Lung (tissue), 12 donors: Measurements from ENCODE around the gene SH3BP4. TPM values are rescaled to one million over a fixed set of nuclear protein-coding genes. Genes with fewer than 3 reads are reported as not detected.

ENCODE experiments used
- ATAC-seq: fragments of 200-7000 bp; cut with Tn5 transposase; one replicate; pipeline ENCODE4 v1.9.1; 2020; ENCODE audit warnings: moderate number of reproducible peaks; ENCODE audit not compliant: insufficient read depth, low FRiP score
- DNase-seq, 3 donors: peaks; one replicate each; pipeline ENCODE4 v3.0.0-alpha.2; 2013 to 2017
- H3K27ac ChIP-seq, 2 donors: one replicate each; pipeline ENCODE4 v1.5.1; 2013; ENCODE audit warnings: mild to moderate bottlenecking in 2 of 2, moderate library complexity in 2 of 2, control low read depth in 1 of 2, inconsistent platforms in 1 of 2, low read depth in 1 of 2, low read length in 1 of 2
- H3K27me3 ChIP-seq, 3 donors: one replicate each; pipeline ENCODE4 v1.5.1; 2013; ENCODE audit warnings: low read length in 2 of 3; ENCODE audit not compliant: control insufficient read depth in 3 of 3, insufficient read depth in 3 of 3
- H3K36me3 ChIP-seq, 4 donors: one replicate each; pipeline ENCODE4 v1.5.1; 2013; ENCODE audit warnings: low read length in 4 of 4, mild to moderate bottlenecking in 1 of 4, moderate library complexity in 1 of 4; ENCODE audit not compliant: control insufficient read depth in 4 of 4, insufficient read depth in 4 of 4
- H3K4me1 ChIP-seq, 5 donors: one replicate each; pipeline ENCODE4 v1.5.1; 2013; ENCODE audit warnings: low read length in 5 of 5, mild to moderate bottlenecking in 2 of 5, moderate library complexity in 1 of 5; ENCODE audit not compliant: control insufficient read depth in 5 of 5, insufficient read depth in 5 of 5
- H3K4me3 ChIP-seq: one replicate; pipeline ENCODE4 v1.5.1; 2013; ENCODE audit warnings: mild to moderate bottlenecking, control low read depth, moderate library complexity
- H3K9ac ChIP-seq, 2 donors: one replicate each; pipeline ENCODE4 v1.5.1; 2013; ENCODE audit warnings: low read length in 2 of 2, control low read depth in 1 of 2; ENCODE audit not compliant: insufficient read depth in 1 of 2
- H3K9me3 ChIP-seq, 4 donors: one replicate each; pipeline ENCODE4 v1.5.1; 2013; ENCODE audit warnings: low read length in 3 of 4, mild to moderate bottlenecking in 1 of 4, moderate library complexity in 1 of 4; ENCODE audit not compliant: control insufficient read depth in 4 of 4, insufficient read depth in 3 of 4
- CTCF ChIP-seq: IDR thresholded peaks from 2 replicates; pipeline ENCODE4 v1.5.1; 2012; ENCODE audit warnings: mild to moderate bottlenecking; ENCODE audit errors: control extremely low read depth, extremely low read depth
- WGBS, 2 donors: extraction: QIAGEN DNeasy Blood & Tissue Kit; methylation state at CpG; one replicate each; pipeline ENCODE4 v1.1.7; 2013; 5-methylcytosine and 5-hydroxymethylcytosine counted together
- polyA plus RNA-seq, 2 donors: library from polyadenylated mRNA; stranded (reverse); fragments of 200-250 nt; gene quantifications; one replicate each; pipeline ENCODE4 v1.2.1, GENCODE V29; 2013
- total RNA-seq, 2 donors: library from RNA; depleted of rRNA in 1 of 2; stranded (reverse); fragments of >200 nt in 1 of 2; gene quantifications; one replicate each; pipeline ENCODE4 v1.2.1, GENCODE V29; 2014 to 2021
- donor health status: control.
- donor health status: control.
- donor health status: Bipolar disorder and iron deficiency.
- donor health status: healthy.
- donor health status: DM: yes; HTN: yes; CAD: no.

SH3BP4 gene
- total and polyA plus RNA-seq, 4 donors: 12.0 to 36.5 (median 18.2) TPM

GRCh38 chr2:235091421-235091820 is 139.6 kb downstream of the SH3BP4 start:
- H3K9me3 ChIP-seq: no peaks in the 10 kb centered on the region
- no peak overlapping the region for H3K4me3 ChIP-seq
- no peak for DNase-seq
- no peak for ATAC-seq
- no peak overlapping the region for H3K27ac ChIP-seq
- peaks cover 0 to 2% (median 0%) of the 10 kb centered on the region in 3 donors for H3K27me3 ChIP-seq
- 96 to 97% methylated on average over 4 of the region's 4 CpGs for WGBS, 2 donors
- peaks cover 0 to 11% (median 3%) of the 10 kb centered on the region in 5 donors for H3K4me1 ChIP-seq
- no peak for TF ChIP-seq CTCF
- no peak overlapping the region for H3K9ac ChIP-seq
- H3K36me3 ChIP-seq: no peaks in the 10 kb centered on the region

GRCh38 chr2:235091983-235092382 is 140.2 kb downstream of the SH3BP4 start:
- WGBS, 2 donors: 82 to 88% methylated on average over 9 of the region's 9 CpGs
- ATAC-seq: no peak
- Histone ChIP-seq H3K9ac (no peak overlapping the region), H3K27ac (no peak overlapping the region), H3K4me1 (peaks cover 0 to 11% (median 3%) of the 10 kb centered on the region in 5 donors), H3K36me3 (no peaks in the 10 kb centered on the region), H3K4me3 (no peak overlapping the region), H3K9me3 (no peaks in the 10 kb centered on the region), H3K27me3 (peaks cover 0 to 2% (median 0%) of the 10 kb centered on the region in 3 donors)
- TF ChIP-seq CTCF: no peak
- DNase-seq: no peak

- H3K9me3 ChIP-seq: no peaks in the 10 kb centered on the region
- H3K4me1 ChIP-seq: peaks cover 0 to 11% (median 3%) of the 10 kb centered on the region in 5 donors
- no peak overlapping the region for H3K9ac ChIP-seq
- TF ChIP-seq CTCF: no peak
- H3K27me3 ChIP-seq: peaks cover 0 to 2% (median 0%) of the 10 kb centered on the region in 3 donors
- DNase-seq (no peak), ATAC-seq (no peak)
- no peak overlapping the region for H3K27ac ChIP-seq
- 89 to 91% methylated on average over 17 of the region's 17 CpGs for WGBS, 2 donors
- H3K36me3 ChIP-seq: no peaks in the 10 kb centered on the region
- H3K4me3 ChIP-seq: no peak overlapping the region
Observed at GRCh38 chr2:235092433-235093223, 140.8 kb downstream of the SH3BP4 start.

- no peak for DNase-seq
- no peak for TF ChIP-seq CTCF
- H3K4me3 ChIP-seq: no peak overlapping the region
- no peak overlapping the region for H3K9ac ChIP-seq
- H3K27ac ChIP-seq: no peak overlapping the region
- no peak for ATAC-seq
- peaks cover 0 to 2% (median 0%) of the 10 kb centered on the region in 3 donors for H3K27me3 ChIP-seq
- 93 to 95% methylated on average over 1 of the region's 1 CpG for WGBS, 2 donors
- no peaks in the 10 kb centered on the region for H3K36me3 ChIP-seq
- peaks cover 0 to 2% (median 0%) of the 10 kb centered on the region in 5 donors for H3K4me1 ChIP-seq
- no peaks in the 10 kb centered on the region for H3K9me3 ChIP-seq
Observed at GRCh38 chr2:235094457-235094856, 142.6 kb downstream of the SH3BP4 start.
